ENCODE data around the gene TDP2.
"Not testable (repeated sequence)": the region's sequence is repeated elsewhere in the genome, so short reads cannot be mapped to it uniquely, and the experiment has no call there.

Gene TDP2

DNA sequence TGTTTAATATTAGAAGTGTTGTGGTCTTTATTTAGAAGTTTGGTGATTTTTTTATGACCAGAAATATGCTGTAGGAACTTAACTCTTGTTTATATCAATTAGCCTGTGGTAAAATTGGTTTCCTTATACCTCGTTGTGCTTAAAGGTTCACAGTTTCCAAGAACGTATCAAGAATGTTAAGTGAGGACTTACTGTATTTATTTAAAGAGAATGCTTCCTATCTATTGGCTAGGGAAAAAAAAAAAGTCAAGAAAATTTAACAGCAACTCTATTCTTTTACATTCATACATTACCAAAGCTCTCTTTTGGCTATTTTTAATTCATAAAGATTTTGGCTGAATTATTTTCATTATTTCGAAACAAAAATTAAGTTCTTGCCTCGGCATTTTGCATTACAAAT lies 22.3 kb downstream of the TDP2 start:
- no peak for DNase-seq

DNA sequence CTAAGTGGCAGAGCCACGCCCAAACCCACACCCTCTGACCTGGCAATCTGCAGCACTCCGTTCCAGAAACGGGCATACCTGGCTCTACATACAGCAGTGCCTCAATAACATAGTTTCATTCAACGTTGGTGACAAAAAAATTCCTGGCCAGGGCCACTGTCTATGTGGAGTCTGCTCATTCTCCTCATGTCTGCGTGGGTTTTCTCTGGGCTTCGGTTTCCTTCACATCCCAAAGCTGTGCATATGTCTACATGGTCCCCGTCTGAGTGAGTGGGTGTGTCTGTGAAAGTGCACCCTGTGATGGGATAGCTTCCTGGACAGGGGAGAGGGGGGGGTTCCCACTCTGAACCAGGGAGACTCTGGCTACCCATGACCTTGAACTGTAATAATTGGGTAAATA lies 22.8 kb downstream of the TDP2 start:
- DNase-seq = no peak

DNA sequence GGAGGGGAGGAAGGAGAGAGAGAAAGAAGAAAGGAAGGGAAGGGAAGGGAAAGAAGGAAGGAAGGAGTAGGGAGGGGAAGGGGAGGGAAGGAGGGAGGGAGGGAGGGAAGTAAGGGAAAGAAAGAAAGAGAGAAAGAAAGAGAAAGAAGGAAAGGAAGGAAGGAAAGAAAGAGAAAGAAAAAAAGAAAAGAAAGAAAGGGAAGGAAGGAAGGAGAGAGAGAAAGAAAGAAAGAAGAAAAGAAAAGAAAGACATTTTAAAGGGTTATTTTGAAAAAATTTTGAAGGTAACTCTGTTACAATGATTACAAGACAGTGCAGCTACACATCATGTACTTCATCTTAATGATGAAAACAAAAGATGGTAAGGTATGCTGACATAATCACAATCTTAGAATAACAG lies 24.6 kb downstream of the TDP2 start:
- no peak for DNase-seq

DNA sequence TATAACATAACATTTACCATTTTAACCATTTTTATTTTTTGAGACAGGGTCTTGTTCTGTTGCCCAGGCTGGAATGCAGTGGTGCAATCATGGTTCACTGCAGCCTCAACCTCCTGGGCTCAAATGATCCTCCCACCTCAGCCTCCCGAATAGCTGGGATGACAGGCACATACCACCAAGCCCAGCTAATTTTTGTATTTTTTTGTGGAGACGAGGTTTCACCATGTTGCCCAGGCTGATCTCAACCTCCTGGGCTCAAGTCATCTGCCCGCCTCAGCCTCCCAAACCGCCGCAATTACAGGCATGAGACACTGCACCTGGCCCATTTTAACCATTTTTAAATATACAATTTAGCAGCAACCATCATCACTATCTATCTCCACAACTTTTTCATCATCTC lies 26.1 kb downstream of the TDP2 start:
- not testable (repeated sequence) for DNase-seq

DNA sequence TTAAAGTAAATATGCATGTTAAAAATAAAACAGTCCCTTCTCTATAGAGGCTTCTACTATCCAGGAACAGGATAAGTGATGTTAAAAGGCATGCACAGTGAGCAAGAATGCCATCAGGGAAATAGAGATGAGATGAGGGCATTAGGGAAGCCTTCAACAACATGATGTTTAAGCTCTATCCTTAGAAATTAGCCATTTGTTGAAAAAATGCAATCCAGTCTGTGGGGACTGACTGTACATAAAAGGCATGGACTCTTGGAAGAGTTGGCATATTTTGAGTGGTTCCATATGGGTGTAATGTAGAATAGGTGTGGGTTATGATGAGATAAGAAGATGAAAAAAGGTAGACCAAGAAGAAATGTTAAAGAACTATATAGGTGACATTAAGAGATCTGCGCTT lies 26.5 kb downstream of the TDP2 start:
- DNase-seq = no peak

DNA sequence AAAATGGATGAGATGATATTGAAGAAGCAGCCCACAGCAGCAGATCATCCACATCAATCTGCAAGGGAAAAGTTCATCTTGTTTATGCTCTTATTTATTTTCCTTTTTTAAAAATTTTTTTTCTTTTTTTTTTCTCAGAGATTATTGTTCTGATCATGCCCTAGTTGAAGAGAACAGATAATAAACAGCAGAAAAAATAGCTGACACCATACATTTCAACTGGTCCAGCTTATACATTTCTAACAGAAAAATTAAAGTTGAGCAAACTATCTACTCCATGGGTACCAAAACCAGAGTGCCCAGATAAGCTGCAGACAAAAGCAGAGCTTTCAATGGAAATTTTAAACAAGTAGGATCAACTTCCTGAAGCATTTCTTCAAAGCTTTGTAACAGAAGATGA lies 30.0 kb downstream of the TDP2 start:
- DNase-seq = no peak

DNA sequence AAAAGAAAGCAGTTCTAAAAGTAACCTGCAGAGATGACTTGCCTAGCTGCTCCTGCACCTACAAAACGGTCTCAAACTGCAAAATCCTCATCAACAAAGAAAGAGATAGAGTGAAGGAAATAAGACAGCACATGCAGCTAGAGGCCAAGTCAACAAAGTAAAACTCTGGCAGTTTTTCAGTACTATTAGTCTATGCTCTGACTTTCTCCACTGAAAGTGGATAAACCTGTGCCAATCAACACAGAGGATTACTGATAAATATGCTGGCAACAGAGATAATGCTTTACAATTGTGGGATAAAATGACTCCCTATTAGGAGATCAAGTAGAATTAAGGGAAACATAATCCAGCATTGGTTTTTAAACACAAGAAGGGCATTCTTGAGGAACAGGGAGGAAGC lies 34.1 kb downstream of the TDP2 start:
- no peak for DNase-seq

DNA sequence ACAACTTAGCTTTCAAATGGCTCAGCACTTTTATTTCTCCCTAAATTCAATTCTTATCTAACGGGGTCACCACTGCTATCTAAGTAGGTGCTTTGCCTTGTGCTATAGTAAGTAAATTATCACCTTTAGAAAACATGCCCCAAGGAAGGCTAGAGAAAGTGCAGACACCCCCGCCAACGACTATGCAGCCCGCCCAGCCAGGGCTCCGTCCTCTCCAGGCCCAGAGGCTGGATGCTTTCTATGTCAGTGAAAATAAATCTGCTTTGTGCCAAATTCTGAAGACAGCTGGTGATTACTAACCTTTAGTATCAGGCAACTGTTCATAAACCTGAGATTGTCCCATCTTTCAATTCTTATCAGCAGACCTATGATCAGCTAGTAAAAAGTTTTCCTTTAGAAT lies 35.0 kb downstream of the TDP2 start:
- DNase-seq = no peak

DNA sequence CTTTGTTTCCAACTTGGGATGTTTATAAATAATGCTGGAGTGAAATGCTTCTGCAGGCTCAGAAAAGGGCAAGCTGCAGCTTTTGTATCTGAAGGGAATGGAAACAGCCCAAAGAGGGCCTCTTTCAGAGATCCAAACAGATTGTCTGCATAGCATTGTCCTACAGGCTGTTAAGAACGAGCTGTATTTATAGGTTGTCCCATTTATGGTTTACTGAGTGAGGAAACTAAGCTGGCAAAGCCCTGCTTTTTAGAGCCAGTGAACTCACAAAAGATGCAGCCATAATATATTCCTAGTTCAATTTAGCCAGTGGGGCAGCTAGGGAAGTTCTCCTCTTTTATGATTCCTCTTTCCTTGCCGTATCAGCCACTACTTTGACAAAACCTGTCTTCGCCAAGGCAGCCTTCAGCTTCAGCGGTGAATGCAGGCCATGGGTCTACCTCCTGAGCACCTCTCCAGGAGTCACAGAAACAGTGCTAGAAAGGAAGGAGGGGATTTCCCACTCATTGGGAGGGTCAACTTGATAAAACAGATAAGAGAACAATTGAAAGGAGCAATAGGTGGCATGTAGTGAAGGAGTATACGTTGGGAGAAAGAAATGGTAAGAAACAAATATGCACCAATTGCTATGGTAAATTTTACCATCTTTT lies 35.7 kb downstream of the TDP2 start:
- DNase-seq = no peak

DNA sequence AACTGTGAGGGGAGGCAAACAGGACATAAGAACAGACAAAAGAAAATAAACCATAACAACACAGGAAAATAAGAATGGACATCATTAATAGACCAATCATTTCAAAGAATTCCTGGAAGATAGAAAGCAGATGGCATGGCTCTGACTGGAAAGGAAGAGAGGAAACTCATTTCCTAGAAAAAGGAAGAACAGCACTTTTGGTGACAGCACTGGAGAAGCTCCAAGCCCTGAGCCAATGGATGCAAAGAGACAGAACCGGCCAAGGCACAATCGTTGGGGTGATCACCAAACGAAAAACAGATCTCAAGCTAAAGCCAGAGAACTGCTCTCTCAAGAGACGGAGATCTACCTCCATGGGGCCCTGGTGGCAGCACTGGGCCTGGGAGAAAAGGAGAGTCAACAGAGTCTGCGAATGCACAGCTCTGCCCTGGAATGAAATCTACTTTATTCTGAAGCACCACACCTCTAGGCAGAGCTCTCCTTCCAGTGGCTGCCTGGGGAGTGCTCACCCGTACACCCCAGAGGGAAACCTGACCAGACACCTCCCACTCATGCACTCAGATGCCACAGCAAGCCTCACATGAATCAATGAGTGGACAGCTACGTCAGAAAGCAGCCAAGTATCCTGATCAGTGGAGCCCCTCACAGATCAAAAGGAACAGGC lies 44.9 kb downstream of the TDP2 start:
- no peak for DNase-seq

DNA sequence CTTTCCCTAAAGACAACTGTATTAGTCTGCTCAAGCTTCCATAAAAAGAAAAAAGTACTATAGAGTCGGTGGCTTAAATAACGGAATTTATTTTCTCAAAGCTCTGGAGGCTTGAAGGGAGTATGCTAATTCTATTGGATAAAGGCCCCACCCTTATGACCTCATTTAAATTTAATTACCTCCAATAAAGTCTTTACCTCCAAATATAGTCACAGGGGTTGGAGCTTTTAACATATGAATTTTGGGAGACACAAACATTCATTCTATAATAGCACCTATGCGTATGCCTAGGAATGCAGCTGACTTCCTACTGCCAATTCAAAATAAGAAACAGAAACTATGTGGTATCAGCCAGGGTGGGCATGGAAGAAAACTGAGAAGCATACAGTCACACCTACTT lies 46.1 kb downstream of the TDP2 start:
- no peak for DNase-seq

DNA sequence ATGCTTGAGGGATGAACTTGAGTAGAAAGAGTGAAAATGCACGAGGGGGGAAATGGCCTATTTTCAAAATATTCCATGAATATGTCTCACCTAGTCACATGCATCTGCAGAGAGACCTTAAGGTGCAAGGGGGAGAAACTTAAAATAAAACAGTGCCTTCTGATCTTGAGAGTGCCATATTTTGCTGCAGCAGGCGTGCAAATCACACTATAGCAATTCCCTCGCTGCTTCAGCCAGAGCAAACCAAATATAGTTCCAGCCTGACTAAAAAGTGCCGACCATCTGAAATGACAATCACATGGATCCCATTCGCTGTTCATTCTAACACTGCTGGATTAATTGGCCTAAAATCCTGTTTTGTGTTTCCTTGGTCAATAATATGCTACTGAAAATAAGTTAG lies 47.0 kb downstream of the TDP2 start:
- no peak for DNase-seq

DNA sequence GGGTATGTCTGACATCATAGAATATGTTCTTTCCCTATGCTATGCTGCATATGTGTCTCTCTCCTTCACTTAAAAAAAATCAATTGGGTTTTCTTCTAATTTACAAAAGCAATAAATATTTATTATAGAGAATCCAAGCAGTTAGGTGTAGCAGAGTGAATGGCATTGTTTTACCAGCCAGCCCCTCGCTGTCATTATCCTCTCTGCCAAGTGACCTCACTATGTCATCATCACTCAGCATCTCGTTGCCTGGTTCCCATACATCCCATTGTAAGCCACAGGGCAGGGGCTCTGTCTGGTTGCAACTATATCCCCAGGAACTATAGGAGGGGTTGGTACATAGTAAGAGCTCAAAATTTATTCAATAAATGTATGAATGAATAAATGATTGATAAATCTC lies 52.1 kb downstream of the TDP2 start:
- no peak for DNase-seq

DNA sequence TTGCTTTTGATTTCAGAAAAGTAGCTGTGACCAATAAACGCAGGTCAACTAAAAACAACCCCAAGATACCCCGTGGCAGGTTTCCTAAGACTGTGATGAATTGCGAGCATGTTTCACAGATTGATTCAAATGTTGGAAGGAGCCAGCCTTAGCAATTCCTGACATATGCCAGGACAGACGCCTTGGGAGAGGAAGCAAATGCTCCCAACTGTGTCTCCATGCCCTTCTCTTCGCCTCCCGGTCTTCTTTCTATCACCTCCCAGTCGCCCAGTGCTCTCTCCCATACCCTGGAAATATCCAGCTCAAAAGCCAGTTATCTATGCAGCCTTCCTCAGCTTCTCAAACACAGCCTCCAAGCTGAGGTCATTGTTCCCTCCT lies 52.7 kb downstream of the TDP2 start:
- no peak for DNase-seq

DNA sequence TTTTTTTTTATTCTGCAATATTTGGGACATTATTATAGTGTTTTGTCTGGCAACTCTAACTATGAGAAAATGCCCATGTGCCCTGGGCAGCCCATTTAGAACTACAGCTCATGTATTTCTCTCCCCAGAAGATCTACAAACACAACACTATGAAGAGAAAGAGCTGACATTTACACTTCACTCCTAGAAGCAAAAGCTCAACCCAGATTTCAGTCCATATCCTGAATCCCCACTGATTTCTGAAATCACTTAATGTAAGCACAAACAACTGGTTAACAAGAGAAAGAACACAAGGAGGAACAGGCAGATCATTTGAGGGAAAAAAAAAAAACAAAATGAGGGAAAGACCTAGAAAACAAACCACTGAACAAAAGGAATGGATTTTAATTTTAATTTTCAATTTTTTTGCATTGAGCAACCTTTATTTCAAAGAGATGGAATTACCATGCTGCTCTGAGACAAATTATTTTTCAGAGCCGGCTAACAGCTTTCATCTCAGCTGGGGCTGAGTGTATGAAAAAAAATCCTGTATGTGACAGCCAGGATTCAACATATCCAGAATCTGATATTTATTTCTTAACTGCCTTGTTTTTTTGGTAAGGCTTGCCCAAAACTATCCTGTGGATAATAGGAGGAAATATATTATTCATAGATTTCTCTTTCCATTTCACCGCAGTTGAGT lies 53.2 kb downstream of the TDP2 start:
- no peak for DNase-seq

DNA sequence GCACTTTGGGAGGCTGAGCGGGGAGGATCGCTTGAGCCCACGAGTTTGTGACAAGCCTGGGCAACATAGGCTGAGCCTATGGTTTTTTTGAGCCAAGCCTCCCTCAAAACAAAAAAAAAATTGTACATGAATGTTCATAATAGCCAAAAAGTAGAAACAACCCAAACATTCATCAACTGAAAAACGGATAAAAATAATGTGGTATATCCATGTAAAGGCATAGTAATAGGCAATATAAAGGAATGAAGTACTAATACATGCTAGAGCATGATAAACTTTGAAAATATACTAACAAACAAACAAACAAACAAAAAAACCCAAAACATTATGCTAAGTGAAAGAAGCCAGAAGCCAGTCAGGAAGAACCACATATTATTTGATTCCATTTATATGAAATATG lies 56.0 kb downstream of the TDP2 start:
- DNase-seq = no peak

DNA sequence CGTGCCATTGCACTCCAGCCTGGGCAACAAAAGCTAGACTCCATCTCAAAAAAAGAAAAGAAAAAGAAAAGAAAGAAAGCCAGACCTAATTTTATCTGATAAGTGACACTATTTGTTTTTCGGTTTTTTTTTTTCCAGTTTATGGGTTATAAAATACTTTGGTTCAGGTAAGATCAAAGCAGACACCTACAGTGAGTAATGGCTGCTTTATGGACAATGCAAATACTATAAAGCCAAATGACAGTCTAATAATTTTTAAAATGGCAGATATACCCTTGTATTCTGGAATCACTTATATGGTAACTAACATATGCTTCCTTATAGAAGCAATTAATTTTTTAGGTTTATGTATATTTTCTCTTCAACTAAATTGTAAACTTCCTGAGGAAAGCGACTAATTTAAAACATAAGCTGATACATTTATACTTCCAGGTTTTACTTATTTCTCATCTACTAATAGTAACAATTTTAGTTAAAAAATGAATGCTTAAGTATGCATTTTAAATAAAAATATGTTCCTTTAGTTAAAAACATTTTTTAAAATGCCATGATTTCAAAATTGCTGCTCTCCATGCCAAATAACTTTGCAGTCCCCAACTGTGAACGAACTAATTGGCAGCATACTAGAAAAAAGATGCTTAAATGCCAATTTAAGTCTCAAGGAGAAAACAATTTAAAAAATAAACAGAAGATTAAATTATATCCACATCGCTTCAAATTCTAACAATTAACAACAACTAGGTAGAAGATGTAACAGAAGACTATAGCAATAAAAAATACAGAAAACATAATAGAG lies 59.2 kb downstream of the TDP2 start:
- no peak for DNase-seq

DNA sequence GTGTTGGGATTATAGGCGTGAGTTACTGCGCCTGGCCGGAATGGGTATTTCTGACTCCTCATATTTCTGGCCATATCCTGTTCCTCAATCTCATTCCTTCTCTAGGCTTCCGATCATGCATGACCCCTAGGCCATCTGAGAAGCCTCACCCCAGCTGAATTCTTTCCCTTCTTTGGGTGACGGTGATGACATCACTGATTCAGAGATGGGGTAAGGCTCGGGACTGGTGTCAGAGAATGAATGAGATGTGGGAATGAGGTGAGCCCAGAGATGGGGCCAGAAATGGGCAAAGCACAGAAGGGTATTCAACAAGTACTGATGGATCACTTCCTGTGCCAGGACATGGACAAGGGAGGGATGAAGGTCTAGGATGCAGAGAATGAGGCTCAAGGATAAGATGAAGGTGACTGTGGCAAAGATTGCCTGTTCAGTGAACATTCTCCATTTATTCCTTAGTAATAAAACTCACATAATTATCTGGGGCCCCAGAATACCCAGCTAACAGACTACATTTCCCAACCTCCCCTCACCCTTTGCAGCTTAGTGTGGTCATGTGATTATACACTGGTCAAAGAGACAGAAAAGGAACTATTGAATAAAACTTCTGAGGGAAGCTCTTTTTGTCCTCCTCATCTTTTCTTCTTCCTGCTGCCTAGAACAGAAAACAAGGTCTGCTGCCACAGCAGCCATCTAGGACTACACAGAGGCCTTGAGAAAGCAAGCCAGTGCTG lies 60.3 kb downstream of the TDP2 start:
- no peak for DNase-seq

DNA sequence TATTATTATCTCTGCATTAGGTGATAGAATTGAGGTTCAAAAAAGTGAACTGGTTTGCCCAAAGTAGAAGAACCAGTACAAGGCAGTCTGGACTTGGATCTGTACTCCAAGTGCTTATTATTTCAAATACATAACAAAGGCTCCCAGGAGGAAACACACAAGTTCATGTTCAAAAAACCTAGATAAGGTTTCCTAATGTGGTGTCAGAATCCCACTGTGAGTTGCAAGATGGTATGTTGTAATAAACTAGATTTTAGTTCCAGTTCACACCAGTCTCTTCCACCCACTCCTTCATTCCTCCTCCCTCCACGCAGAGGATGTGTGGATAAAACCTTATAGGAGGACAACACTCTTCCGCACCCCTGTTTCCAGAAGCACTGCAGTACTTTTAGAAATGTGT lies 63.5 kb downstream of the TDP2 start:
- no peak for DNase-seq

DNA sequence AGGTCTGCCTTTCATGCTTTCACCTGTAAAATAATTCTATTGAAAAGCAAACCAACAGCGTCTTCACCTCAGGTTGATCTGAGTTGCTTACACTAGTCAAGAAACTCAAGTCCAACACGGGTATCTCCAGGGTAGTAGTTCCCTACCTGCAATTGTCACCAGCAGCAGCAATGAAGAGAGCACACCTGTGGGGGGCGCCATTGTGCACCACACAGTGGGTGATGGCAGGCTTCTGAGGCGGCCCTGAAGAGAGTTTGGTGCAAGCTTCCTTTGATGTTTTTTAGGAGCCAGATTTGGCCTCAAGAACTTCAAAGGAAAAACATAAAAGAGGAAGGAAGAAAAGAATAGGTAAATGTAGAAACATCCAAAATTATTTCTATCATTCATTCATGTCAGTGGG lies 65.8 kb downstream of the TDP2 start:
- no peak for DNase-seq

Data from left hindlimb (tissue), 1 donor.